K562 (cell line): ENCODE results near the gene PRKAA1. TPM values are rescaled to one million over a fixed set of nuclear protein-coding genes. Genes with fewer than 3 reads are reported as not detected.

Experiments used
- COPS2 ChIP-seq: fragments of 450-650 bp; conservative IDR thresholded peaks from 2 replicates; pipeline ENCODE4 v1.6.1; 2016; ENCODE audit warnings: mild to moderate bottlenecking, moderate library complexity
- EP400 ChIP-seq: fragments of 450-650 bp; IDR thresholded peaks from 2 replicates; pipeline ENCODE4 v1.6.1; 2017; ENCODE audit warnings: antibody characterized with exemption, mild to moderate bottlenecking, moderate library complexity
- ETV5 ChIP-seq: sonication (generic); formaldehyde crosslinking; IDR thresholded peaks from 2 replicates; pipeline ENCODE4 v1.4.0; 2020; ENCODE audit warnings: low read depth, mild to moderate bottlenecking, missing genetic modification reagents
- FOXA1 ChIP-seq: fragments of 450-650 bp; IDR thresholded peaks from 2 replicates; pipeline ENCODE4 v1.6.1; 2016; ENCODE audit warnings: mild to moderate bottlenecking, borderline replicate concordance
- LARP7 ChIP-seq: fragments of 450-650 bp; IDR thresholded peaks from 2 replicates; pipeline ENCODE4 v1.6.1; 2016
- MAFG ChIP-seq: fragments of 450-650 bp; conservative IDR thresholded peaks from 2 replicates; pipeline ENCODE4 v1.6.1; 2016; ENCODE audit warnings: missing genetic modification characterization, missing compliant biosample characterization
- MED1 ChIP-seq: sonication (generic); formaldehyde crosslinking; IDR thresholded peaks from 2 replicates; pipeline ENCODE4 v1.8.1; 2023; ENCODE audit warnings: missing genetic modification reagents, borderline replicate concordance
- MIER1 ChIP-seq: fragments of 450-650 bp; IDR thresholded peaks from 2 replicates; pipeline ENCODE4 v1.6.1; 2016; ENCODE audit warnings: antibody characterized with exemption, mild to moderate bottlenecking, low read depth
- NCOR1 ChIP-seq: fragments of 450-650 bp; IDR thresholded peaks from 2 replicates; pipeline ENCODE4 v1.6.1; 2016; ENCODE audit warnings: mild to moderate bottlenecking, moderate library complexity
- STAT5B ChIP-seq: fragments of 250-450 bp; sonication (Bioruptor Pico); IDR thresholded peaks from 2 replicates; pipeline ENCODE4 v1.8.0; 2021; ENCODE audit warnings: mild to moderate bottlenecking, inconsistent platforms
- THRAP3 ChIP-seq: fragments of 450-650 bp; IDR thresholded peaks from 2 replicates; pipeline ENCODE4 v1.6.1; 2016; ENCODE audit warnings: mild to moderate bottlenecking, inconsistent platforms, borderline replicate concordance
- ZBTB34 ChIP-seq: fragments of 250-450 bp; sonication (Bioruptor Pico); IDR thresholded peaks from 2 replicates; pipeline ENCODE4 v1.8.0; 2021; ENCODE audit warnings: mild to moderate bottlenecking, moderate library complexity
- ZBTB40 ChIP-seq, 2 experiments: fragments of 450-650 bp in 1 of 2; sonication (generic) in 1 of 2; formaldehyde crosslinking in 1 of 2; IDR thresholded peaks; 2 replicates each; pipeline versions ENCODE4 v1.7.1 to v1.9.0; 2016 to 2022; ENCODE audit warnings: inconsistent platforms in 1 of 2, mild to moderate bottlenecking in 1 of 2, missing genetic modification reagents in 1 of 2
- ZNF133 ChIP-seq: fragments of 250-450 bp; sonication (Bioruptor Pico); IDR thresholded peaks from 2 replicates; pipeline ENCODE4 v1.4.0; 2020; ENCODE audit warnings: mild to moderate bottlenecking
- ZNF354B ChIP-seq: fragments of 250-450 bp; sonication (Bioruptor Pico); IDR thresholded peaks from 2 replicates; pipeline ENCODE4 v1.4.0; 2020
- ZNF512 ChIP-seq: IDR thresholded peaks from 2 replicates; pipeline ENCODE4 v1.6.1; 2016; ENCODE audit warnings: missing genetic modification characterization, missing compliant biosample characterization
- polyA plus RNA-seq, 8 experiments: library from polyadenylated mRNA; depleted of rRNA in 4 of 8; stranded (reverse) in 5 of 8; unstranded in 3 of 8; fragments of >200 nt; fragmentation: Nextera tagmentation in 2 of 8; fragmentation: Illumina TruSeq in 1 of 8; extraction: Ambion mirVana in 2 of 8; extraction: Trizol in 1 of 8; gene quantifications; 2 replicates each; pipeline versions ENCODE4 v1.2.1 to v1.2.3, GENCODE V29; 2011 to 2014; ENCODE audit warnings: inconsistent platforms in 1 of 8, missing spikeins in 1 of 8
- total RNA-seq, 7 experiments: library from RNA; depleted of rRNA in 6 of 7; stranded (reverse); fragments of >200 nt in 6 of 7; fragmentation: Illumina TruSeq in 2 of 7; extraction: Trizol in 2 of 7; gene quantifications; 2 replicates each; pipeline versions ENCODE4 v1.2.1 to v1.2.3, GENCODE V29; 2011 to 2021; ENCODE audit warnings: low replicate concordance in 1 of 7

Gene PRKAA1
- total and polyA plus RNA-seq, 9 of the 15 experiments (the other 6 are each of a cell fraction or from before 2014, with no cell fraction given): 24.5 to 84.0 (median 51.4) TPM

- TF ChIP-seq ZBTB40 (IDR thresholded peaks at IDR 0.05): 0 out of 2 replicates have a peak, but pooled peaks have one; percentile 13
- TF ChIP-seq ZBTB40 (CRISPR knock-in tag; IDR thresholded peaks at IDR 0.05): no peak
- TF ChIP-seq ZBTB34 (CRISPR knock-in tag): no peak
- no peak for TF ChIP-seq LARP7
- no peak for TF ChIP-seq ETV5 (CRISPR knock-in tag)
- no peak for TF ChIP-seq ZNF512 (tag)
- no peak for TF ChIP-seq MIER1
- TF ChIP-seq NCOR1: no peak
- no peak for TF ChIP-seq MAFG (tag)
- TF ChIP-seq STAT5B (CRISPR knock-in tag): no peak
- no peak; the same call in none of the 2 replicates for TF ChIP-seq EP400
- no peak for TF ChIP-seq MED1
- TF ChIP-seq ZNF133: no peak
- 0 out of 2 replicates have a peak, but pooled peaks have one; percentile 44 for TF ChIP-seq THRAP3
- TF ChIP-seq COPS2: no peak
- no peak for TF ChIP-seq FOXA1
- TF ChIP-seq ZNF354B (CRISPR knock-in tag): no peak
Observed at GRCh38 chr5:40798801-40799210, 632 bp upstream of the PRKAA1 start (continued).
